GM04504 (cell line): ENCODE results near the gene DDX50.
A peak's percentile ranks its signal among the peaks of the same experiment; 100 is the strongest.

ENCODE experiments used
- DNase-seq: peaks from one replicate; pipeline ENCODE4 v3.0.0-alpha.2; 2012; ENCODE audit warnings: low read depth

Gene DDX50

GRCh38 chr10:68987611-68988010 lies 86.5 kb downstream of the DDX50 start:
- DNase-seq = no peak

DNA sequence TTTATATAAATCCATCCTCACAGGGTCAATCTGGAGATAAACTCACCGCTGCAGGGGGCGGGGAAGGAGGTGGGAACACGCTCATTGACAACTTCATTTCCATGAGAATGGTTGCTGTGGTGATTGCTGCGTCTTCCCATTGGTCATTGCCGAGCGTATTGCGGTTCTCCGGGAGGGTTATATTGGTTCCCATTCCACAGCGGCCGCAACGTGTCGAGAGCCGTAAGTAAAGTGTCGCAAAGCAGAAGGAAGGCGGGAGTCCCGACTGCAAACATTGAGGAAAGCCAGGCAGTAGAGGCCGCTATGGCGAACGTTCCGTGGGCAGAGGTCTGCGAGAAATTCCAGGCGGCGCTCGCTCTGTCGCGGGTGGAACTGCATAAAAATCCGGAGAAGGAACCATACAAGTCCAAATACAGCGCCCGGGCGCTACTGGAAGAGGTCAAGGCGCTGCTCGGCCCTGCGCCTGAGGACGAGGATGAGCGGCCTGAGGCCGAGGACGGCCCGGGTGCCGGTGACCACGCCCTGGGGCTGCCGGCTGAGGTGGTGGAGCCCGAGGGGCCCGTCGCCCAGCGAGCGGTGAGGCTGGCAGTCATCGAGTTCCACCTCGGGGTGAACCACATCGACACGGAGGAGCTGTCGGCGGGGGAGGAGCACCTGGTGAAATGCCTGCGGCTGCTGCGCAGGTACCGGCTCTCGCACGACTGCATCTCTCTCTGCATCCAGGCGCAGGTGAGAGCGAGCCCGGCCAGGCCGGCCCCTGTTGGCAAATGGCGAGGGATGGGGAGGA lies 87.6 kb downstream of the DDX50 start, which contains the start of gene KIFBP:
TSS of gene KIFBP (plus strand) at position 274 of the 787 bp plus-strand sequence. CDS start at position 304, 30 bp downstream.
- peak; percentile 96 for DNase-seq

- DNase-seq = no peak
These were observed 88.3 kb downstream of the DDX50 start for GRCh38 chr10:68989317-68989990.

DNA sequence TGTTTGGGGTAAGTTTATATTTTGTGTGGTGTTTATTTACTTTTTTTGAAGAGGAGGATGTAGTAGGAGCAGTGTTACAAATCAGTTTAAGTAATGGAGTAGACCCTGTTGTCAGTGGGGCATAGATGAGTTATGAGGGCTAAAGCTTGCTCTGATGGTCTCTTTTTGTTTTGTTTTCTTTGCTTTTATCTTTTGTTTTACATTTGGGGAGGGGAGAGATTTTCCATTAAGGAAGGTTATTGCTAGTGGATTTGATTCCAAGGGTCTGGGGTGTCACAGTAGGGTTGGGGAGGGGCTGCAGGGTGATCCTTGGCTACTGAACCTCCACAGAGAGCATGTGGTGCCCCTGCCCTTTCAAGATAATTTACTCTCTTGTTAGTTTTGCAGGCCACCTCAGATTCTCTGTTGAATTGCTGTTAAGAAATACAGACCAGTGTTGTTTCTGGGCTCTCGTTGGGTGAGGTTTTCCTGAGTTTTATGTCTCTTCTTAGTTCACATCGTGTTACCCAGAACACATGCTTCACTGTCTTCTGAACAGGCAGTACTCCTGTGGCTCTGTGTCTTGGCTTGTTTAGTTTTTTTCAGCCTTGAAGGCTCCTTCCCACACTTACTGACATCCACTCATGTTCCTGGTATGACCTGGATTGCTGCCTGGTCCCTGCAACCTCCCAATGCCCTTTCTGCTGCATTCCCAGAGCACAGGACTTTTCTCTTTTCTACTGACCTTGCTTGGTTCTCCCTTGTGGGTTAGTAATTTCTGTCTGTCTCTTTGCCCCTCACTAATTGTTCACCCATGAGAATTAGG lies 91.7 kb downstream of the DDX50 start:
- peak; percentile 90 for DNase-seq
